DOHH2 (cell line): Measurements from ENCODE around the gene ALB.

Source experiments
- H3F3A ChIP-seq: fragments of 200-600 bp; sonication (generic), shearing (Covaris generic); 2 replicates; pipeline ENCODE4 v1.6.0; 2016; ENCODE audit warnings: antibody characterized with exemption, mild to moderate bottlenecking; ENCODE audit not compliant: control insufficient read depth, insufficient read depth
- H3K27ac ChIP-seq: fragments of 200-600 bp; sonication (generic); 2 replicates; pipeline ENCODE4 v1.5.1; 2014; ENCODE audit warnings: low read depth, mild to moderate bottlenecking, low read length, moderate library complexity
- H3K27me3 ChIP-seq: fragments of 200-600 bp; sonication (generic); 2 replicates; pipeline ENCODE4 v1.6.1; 2014; ENCODE audit warnings: mild to moderate bottlenecking, low read length, mixed read lengths; ENCODE audit not compliant: control insufficient read depth
- H3K36me3 ChIP-seq: fragments of 200-600 bp; sonication (generic); 2 replicates; pipeline ENCODE4 v1.6.1; 2014; ENCODE audit warnings: mild to moderate bottlenecking, low read length, moderate library complexity, mixed read lengths; ENCODE audit not compliant: control insufficient read depth
- H3K4me1 ChIP-seq: fragments of 200-600 bp; sonication (generic); 2 replicates; pipeline ENCODE4 v1.6.1; 2014; ENCODE audit warnings: mild to moderate bottlenecking, low read length, mixed read lengths; ENCODE audit not compliant: control insufficient read depth
- H3K4me2 ChIP-seq: fragments of 200-600 bp; sonication (generic); 2 replicates; pipeline ENCODE4 v1.6.0; 2014; ENCODE audit warnings: mild to moderate bottlenecking, low read length, moderate library complexity
- H3K4me3 ChIP-seq: fragments of 200-600 bp; sonication (generic); 2 replicates; pipeline ENCODE4 v1.5.1; 2014; ENCODE audit warnings: mild to moderate bottlenecking, low read length, mixed read lengths
- H3K79me2 ChIP-seq: fragments of 200-600 bp; sonication (generic); 2 replicates; pipeline ENCODE4 v1.6.1; 2014; ENCODE audit warnings: mild to moderate bottlenecking, low read length, mixed read lengths; ENCODE audit not compliant: control insufficient read depth
- H3K9me2 ChIP-seq: fragments of 200-600 bp; sonication (generic); replicated peaks from 2 replicates; pipeline ENCODE4 v1.6.1; 2014; ENCODE audit warnings: mild to moderate bottlenecking, low read length, mixed read lengths; ENCODE audit not compliant: control insufficient read depth
- H3K9me3 ChIP-seq: fragments of 200-600 bp; sonication (generic); 2 replicates; pipeline ENCODE4 v1.6.1; 2014; ENCODE audit warnings: antibody characterized with exemption, low read length, mixed read lengths; ENCODE audit not compliant: control insufficient read depth, insufficient read depth
- H4K20me1 ChIP-seq: fragments of 200-600 bp; sonication (generic); 2 replicates; pipeline ENCODE4 v1.6.0; 2014; ENCODE audit warnings: low read depth, mild to moderate bottlenecking, antibody characterized with exemption, low read length, moderate library complexity; ENCODE audit not compliant: control insufficient read depth, insufficient read depth
- EZH2phosphoT487 ChIP-seq: fragments of 200-600 bp; sonication (generic); IDR thresholded peaks from 2 replicates; pipeline ENCODE4 v1.6.1; 2017; ENCODE audit warnings: borderline replicate concordance, mild to moderate bottlenecking, antibody characterized with exemption, low read length, moderate library complexity, mixed read lengths
- TF ChIP-seq, protein P1 (sequence below): fragments of 200-600 bp; sonication (generic); IDR thresholded peaks from one replicate; pipeline ENCODE4 v1.5.1; 2014; ENCODE audit warnings: antibody characterized with exemption, mild to moderate bottlenecking, low read depth, low read length; ENCODE audit not compliant: poor library complexity, severe bottlenecking

The ALB gene

DNA sequence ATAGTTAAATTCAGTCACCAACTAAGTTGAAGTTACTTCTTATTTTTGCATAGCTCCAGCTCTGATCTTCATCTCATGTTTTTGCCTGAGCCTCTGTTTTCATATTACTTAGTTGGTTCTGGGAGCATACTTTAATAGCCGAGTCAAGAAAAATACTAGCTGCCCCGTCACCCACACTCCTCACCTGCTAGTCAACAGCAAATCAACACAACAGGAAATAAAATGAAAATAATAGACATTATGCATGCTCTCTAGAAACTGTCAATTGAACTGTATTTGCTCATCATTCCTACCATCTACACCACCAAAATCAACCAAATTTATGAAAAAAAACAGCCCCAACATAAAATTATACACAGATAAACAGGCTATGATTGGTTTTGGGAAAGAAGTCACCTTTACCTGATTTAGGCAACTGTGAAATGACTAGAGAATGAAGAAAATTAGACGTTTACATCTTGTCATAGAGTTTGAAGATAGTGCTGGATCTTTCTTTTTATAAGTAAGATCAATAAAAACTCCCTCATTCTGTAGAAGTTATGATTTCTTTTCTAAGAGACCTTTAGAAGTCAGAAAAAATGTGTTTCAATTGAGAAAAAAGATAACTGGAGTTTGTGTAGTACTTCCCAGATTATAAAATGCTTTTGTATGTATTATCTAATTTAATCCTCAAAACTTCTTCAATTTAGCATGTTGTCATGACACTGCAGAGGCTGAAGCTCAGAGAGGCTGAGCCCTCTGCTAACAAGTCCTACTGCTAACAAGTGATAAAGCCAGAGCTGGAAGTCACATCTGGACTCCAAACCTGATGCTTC is 7.0 kb downstream of the ALB start:
- no peaks in the 10 kb centered on the region for H3K9me2 ChIP-seq
- H3K27ac ChIP-seq: no peak overlapping the region
- no peaks in the 10 kb centered on the region for H3K9me3 ChIP-seq
- TF ChIP-seq EZH2phosphoT487: no peak
- TF ChIP-seq, protein P1, sequence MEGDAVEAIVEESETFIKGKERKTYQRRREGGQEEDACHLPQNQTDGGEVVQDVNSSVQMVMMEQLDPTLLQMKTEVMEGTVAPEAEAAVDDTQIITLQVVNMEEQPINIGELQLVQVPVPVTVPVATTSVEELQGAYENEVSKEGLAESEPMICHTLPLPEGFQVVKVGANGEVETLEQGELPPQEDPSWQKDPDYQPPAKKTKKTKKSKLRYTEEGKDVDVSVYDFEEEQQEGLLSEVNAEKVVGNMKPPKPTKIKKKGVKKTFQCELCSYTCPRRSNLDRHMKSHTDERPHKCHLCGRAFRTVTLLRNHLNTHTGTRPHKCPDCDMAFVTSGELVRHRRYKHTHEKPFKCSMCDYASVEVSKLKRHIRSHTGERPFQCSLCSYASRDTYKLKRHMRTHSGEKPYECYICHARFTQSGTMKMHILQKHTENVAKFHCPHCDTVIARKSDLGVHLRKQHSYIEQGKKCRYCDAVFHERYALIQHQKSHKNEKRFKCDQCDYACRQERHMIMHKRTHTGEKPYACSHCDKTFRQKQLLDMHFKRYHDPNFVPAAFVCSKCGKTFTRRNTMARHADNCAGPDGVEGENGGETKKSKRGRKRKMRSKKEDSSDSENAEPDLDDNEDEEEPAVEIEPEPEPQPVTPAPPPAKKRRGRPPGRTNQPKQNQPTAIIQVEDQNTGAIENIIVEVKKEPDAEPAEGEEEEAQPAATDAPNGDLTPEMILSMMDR: no peak
- no peak overlapping the region for H3K4me2 ChIP-seq
- H3K27me3 ChIP-seq: no peaks in the 10 kb centered on the region; the same call in 1 of the 2 replicates
- no peaks in the 10 kb centered on the region for H3K4me1 ChIP-seq
- H3K36me3 ChIP-seq: no peaks in the 10 kb centered on the region
- no peaks in the 10 kb centered on the region for H3F3A ChIP-seq
- no peak overlapping the region for H3K4me3 ChIP-seq
- H4K20me1 ChIP-seq: no peaks in the 10 kb centered on the region
- no peaks in the 10 kb centered on the region for H3K79me2 ChIP-seq

DNA sequence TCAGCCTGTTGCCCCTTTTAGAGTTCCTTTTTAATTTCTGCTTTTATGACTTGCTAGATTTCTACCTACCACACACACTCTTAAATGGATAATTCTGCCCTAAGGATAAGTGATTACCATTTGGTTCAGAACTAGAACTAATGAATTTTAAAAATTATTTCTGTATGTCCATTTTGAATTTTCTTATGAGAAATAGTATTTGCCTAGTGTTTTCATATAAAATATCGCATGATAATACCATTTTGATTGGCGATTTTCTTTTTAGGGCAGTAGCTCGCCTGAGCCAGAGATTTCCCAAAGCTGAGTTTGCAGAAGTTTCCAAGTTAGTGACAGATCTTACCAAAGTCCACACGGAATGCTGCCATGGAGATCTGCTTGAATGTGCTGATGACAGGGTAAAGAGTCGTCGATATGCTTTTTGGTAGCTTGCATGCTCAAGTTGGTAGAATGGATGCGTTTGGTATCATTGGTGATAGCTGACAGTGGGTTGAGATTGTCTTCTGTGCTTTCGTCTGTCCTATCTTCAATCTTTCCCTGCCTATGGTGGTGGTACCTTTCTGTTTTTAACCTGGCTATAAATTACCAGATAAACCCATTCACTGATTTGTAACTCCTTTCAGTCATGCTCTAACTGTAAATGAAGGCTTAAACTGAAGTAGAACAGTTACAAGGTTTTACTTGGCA is 7.8 kb downstream of the ALB start:
- Histone ChIP-seq H3F3A (no peaks in the 10 kb centered on the region), H3K79me2 (no peaks in the 10 kb centered on the region), H3K9me3 (no peaks in the 10 kb centered on the region), H3K4me2 (no peak overlapping the region), H3K36me3 (no peaks in the 10 kb centered on the region), H3K9me2 (no peaks in the 10 kb centered on the region), H4K20me1 (no peaks in the 10 kb centered on the region), H3K4me3 (no peak overlapping the region), H3K4me1 (no peaks in the 10 kb centered on the region), H3K27me3 (no peaks in the 10 kb centered on the region; the same call in 1 of the 2 replicates), H3K27ac (no peak overlapping the region)
- TF ChIP-seq EZH2phosphoT487: no peak
- TF ChIP-seq, protein P1: no peak

DNA sequence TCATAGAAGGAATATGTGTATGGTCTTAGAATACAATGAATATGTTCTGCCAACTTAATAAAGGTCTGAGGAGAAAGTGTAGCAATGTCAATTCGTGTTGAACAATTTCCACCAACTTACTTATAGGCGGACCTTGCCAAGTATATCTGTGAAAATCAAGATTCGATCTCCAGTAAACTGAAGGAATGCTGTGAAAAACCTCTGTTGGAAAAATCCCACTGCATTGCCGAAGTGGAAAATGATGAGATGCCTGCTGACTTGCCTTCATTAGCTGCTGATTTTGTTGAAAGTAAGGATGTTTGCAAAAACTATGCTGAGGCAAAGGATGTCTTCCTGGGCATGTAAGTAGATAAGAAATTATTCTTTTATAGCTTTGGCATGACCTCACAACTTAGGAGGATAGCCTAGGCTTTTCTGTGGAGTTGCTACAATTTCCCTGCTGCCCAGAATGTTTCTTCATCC is 9.2 kb downstream of the ALB start:
- Histone ChIP-seq H3K4me1 (no peaks in the 10 kb centered on the region), H3K9me2 (no peaks in the 10 kb centered on the region)

More for the DNA sequence above, 9.2 kb downstream of the ALB start:
- Histone ChIP-seq H3K36me3 (no peaks in the 10 kb centered on the region), H3K9me3 (no peaks in the 10 kb centered on the region), H3K27me3 (no peaks in the 10 kb centered on the region; the same call in 1 of the 2 replicates), H3K27ac (no peak overlapping the region), H4K20me1 (no peaks in the 10 kb centered on the region), H3K4me3 (no peak overlapping the region), H3F3A (no peaks in the 10 kb centered on the region), H3K4me2 (no peak overlapping the region), H3K79me2 (no peaks in the 10 kb centered on the region)
- TF ChIP-seq EZH2phosphoT487: no peak
- TF ChIP-seq, protein P1: no peak
